NCI-H774 (cell line): ENCODE results near the gene AKAP14.
"Not testable (repeated sequence)": the region's sequence is repeated elsewhere in the genome, so short reads cannot be mapped to it uniquely, and the experiment has no call there.

Source experiments
- DNase-seq: peaks from one replicate; lab custom pipeline; 2025; lab: John Stamatoyannopoulos, UW

AKAP14 gene

GRCh38 chrX:119895843-119896326 lies at the start of gene AKAP14:
Gene AKAP14 (plus strand): TSS chrX:119895893. CDS start chrX:119903224, 7,331 bp downstream.
- no peak for DNase-seq

- peak; percentile 99 for DNase-seq
Measured at GRCh38 chrX:119852382-119853353, 43.0 kb upstream of the AKAP14 start, which contains the start of gene UPF3B. Gene UPF3B (minus strand): TSS chrX:119852963. CDS start chrX:119852928, 35 bp downstream.

GRCh38 chrX:119853444-119853843 lies 42.2 kb upstream of the AKAP14 start:
- peak; percentile 20 for DNase-seq

GRCh38 chrX:119870626-119871131 lies 25.0 kb upstream of the AKAP14 start:
- no peak for DNase-seq

- no peak for DNase-seq
Measured at GRCh38 chrX:119871245-119871598, 24.5 kb upstream of the AKAP14 start.

- peak; percentile 94 for DNase-seq
Measured at GRCh38 chrX:119871599-119872395, 23.9 kb upstream of the AKAP14 start, which contains the start of the genes NDUFA1 and RNF113A. Gene NDUFA1 (plus strand): TSS chrX:119871832. CDS start chrX:119871912, 80 bp downstream. Gene RNF113A (minus strand): TSS chrX:119871733. CDS start chrX:119871613, 120 bp downstream.

GRCh38 chrX:119878740-119879139 lies 17.0 kb upstream of the AKAP14 start:
- DNase-seq, result no peak

- no peak for DNase-seq
Measured at GRCh38 chrX:119880076-119880475, 15.6 kb upstream of the AKAP14 start.

GRCh38 chrX:119880552-119881437 lies 14.9 kb upstream of the AKAP14 start:
- peak; percentile 6 for DNase-seq

GRCh38 chrX:119885554-119886428 lies 9.9 kb upstream of the AKAP14 start:
- DNase-seq, result no peak

- peak; percentile 74 for DNase-seq
Measured at GRCh38 chrX:119887721-119888425, 7.8 kb upstream of the AKAP14 start.

GRCh38 chrX:119890626-119891025 lies 5.1 kb upstream of the AKAP14 start:
- not testable (repeated sequence) for DNase-seq

GRCh38 chrX:119891961-119892692 lies 3.6 kb upstream of the AKAP14 start:
- not testable (repeated sequence) for DNase-seq

- DNase-seq, result no peak
Measured at GRCh38 chrX:119899125-119899524, 3.4 kb downstream of the AKAP14 start.

GRCh38 chrX:119900976-119901375 lies 5.3 kb downstream of the AKAP14 start:
- DNase-seq, result no peak

GRCh38 chrX:119916310-119916709 lies 20.6 kb downstream of the AKAP14 start:
- DNase-seq, result no peak

- no peak for DNase-seq
Measured at GRCh38 chrX:119917877-119918276, 22.2 kb downstream of the AKAP14 start.

GRCh38 chrX:119919835-119920585 lies 24.3 kb downstream of the AKAP14 start:
- no peak for DNase-seq
